COLO829 (cell line): Measurements from ENCODE around the gene WDR37.
"Not testable (repeated sequence)": the region's sequence is repeated elsewhere in the genome, so short reads cannot be mapped to it uniquely, and the experiment has no call there.

Experiments used
- DNase-seq: peaks from one replicate; pipeline ENCODE4 v3.0.0; 2012; ENCODE audit warnings: low spot score

WDR37 gene

DNA sequence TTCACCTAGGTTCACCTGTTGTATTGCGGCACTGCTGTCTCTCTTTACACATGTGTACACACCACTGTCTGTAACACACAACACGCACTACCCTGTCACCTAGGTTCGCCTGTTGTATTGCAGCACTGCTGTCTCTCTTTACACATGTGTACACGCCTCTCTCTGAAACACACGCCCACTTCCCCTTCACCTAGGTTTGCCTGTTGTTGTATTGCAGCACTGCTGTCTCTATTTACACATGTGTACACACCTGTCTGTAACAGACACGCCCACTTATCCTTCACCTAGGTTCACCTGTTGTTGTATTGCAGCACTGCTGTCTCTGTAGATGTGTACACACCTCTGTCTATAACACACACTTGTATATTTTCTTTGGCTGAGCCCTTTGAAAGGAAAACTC is 51.5 kb downstream of the WDR37 start:
- no peak for DNase-seq

DNA sequence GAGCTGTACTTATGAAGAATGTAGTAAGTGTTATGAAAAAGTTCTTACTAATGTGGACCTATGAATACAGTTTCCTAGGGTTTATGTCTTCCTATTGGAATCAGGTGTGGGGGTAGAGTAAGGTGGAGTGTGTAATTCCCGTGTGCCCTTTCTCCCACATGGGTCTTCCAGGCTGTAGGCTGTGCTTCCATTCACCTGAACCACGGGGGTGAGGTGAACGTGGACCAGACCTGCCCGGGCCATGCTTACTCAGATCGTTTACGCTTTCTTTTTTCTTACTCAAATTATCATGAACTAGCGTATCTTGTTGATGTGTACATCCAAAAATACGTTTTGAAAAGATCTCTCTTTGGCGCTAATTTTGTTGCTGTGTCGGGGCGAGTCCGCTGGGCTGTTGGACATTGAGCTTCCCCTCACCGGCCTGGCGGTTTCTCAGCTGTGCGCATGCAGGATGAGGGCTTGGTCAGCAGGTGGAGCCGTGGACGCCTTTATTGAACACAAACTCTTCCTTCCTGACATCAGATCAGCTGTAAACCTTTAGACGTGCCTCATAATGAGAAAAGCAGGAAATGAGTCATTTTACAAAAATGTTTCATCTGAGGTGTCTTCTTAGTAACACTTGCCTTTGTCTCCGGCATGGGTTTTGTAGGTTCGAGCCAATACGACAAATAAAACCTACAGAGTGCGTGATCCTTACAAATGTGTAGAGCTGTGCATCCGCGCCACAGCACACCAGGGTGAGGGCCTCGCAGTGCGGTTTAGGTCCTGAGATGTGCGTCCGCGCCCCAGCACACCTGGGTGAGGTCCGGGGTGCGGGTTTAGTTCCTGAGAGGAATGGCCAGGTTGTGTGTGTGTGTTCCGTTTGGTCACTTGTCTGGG is 53.8 kb downstream of the WDR37 start:
- DNase-seq = peak; percentile 75

DNA sequence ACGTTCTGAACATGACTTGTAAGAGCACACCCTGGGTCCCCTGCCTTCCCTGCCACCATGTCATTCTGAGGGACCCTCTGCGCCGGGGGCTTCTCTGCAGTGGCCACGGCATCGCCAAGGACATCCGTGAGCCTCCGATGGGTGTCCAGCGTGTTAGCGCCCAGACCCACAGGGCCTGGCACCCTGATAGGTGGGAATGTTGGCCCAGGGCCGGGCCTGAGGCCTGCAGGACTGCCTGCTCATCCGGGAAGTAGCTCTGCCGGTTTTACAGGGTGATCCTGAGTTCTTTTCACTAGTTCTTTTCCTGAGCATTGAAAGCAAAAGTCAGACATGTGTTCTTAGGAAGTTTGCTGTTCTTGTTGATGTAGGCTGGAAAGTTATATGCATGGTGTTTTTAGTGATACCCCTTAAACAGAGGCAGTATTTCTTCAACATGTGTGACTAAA is 54.5 kb downstream of the WDR37 start:
- no peak for DNase-seq

DNA sequence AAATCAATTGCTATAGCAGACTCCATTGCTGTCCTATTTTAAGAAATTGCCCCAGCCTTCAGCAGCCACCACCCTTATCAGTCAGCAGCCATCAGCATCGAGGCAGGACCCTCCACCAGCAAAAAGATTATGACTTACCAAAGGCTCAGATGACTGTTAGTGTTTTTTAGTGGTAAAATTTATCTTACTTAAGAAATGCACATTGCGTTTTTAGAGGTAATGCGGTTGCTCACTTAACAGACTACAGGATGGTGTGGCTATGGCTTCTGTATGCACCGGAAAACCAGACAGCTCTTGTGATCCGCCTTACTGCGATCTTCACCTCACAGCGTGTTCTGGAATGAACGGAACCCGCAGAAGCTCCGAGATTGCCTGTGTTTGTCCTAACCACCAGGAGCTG is 58.1 kb downstream of the WDR37 start:
- no peak for DNase-seq

DNA sequence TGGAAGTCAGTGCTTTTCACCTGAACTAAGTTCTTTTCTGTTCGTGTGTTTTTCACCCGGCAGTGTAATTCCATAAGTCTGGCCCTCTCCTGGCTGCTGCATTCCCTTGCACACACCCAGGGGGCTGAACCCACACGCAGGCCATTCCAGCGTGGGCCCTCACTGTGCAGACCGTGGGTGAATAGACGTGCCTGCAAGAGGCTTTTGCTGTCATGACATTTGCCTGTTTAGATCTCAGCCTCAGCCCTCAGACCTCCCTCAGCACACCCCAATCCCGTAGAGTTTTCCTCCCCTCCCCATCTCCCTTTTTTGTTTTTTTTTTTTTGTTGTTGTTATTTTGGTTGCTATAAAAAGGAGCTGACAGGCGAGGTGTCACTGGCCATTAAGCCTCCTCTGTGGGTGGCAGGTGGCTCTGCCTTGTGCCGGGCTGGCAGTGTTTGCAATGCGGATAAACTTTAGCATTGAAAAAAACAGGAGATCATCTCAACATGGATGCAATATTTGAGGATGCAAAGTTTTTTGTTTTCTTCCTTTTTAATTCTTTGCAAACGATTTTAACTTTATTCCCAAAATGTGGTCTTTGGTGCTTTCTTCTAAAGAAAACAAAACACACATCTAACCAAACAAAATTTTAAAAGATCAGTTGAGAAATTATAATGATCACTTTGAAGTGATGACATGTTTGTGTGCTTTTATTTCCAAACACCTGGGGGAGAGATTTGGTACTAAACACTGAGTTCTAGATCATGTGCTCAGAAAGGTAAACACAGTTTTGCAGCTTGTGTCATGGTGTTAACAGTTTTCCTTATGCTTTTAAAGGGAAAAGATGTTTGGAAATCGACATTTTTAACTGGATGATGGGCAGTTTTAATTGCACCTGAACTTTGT is 58.8 kb downstream of the WDR37 start:
- DNase-seq = no peak

DNA sequence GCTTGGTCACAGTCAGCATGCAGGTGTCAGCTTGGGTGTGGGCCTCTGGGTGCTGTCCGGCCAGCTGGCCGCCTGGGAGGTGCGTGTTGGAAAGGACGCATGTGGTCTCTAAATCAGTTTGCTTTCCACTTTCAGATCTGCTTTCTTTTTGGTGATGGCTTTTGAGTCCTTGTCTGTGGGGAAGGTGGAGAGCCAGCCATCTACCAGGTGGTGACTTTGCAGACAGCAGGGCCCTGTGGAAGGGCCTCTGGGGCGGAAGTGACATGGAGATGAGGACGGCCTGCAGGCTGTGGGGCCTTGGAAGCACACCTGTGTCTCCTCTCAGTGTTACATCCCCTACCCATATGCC is 59.4 kb downstream of the WDR37 start:
- DNase-seq = no peak

DNA sequence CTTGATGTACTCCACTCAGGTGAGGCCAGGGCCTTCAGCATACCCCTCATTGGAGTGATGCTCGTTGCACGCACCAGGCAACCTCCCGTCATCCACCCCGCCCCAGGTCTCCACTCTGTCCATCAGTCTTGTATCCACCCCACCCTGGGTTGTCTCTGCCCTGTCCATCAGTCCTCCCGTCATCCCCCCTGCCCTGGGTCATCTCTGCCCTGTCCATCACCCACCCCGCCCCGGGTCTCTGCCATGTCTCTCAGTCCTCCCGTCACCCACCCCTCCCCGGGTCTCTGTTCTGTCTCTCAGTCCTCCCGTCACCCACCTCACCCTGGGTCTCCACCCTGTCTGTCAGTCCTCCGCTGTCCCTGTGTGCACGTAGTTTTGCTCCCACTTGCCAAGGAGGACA is 59.9 kb downstream of the WDR37 start:
- no peak for DNase-seq

DNA sequence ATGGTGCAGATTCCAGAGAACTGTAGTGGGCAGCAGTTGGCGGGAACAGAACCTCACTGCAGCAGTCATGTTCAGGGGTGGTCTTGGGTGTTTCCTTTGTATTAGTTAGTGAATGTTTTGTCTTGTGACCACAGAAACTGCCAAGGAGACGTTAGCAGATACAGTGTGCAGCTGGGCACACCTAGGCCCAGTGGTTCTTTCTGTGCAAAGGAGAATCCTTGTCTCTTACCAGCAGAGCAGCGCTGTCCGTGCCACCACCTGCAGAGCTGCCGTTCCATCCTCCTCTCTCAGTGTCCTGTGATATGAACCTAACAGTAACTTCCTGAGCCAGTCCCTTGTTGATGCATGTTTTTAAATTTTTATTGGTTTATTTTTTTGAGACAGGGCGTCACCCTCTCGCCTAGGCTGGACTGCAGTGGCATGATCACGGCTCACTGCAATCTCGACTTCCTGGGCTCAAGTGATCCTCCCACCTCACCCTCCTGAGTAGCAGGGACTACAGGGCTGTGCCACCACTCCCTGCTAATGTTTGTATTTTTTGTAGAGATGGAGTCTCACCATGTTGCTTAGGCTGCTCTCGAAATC is 60.6 kb downstream of the WDR37 start:
- no peak for DNase-seq

DNA sequence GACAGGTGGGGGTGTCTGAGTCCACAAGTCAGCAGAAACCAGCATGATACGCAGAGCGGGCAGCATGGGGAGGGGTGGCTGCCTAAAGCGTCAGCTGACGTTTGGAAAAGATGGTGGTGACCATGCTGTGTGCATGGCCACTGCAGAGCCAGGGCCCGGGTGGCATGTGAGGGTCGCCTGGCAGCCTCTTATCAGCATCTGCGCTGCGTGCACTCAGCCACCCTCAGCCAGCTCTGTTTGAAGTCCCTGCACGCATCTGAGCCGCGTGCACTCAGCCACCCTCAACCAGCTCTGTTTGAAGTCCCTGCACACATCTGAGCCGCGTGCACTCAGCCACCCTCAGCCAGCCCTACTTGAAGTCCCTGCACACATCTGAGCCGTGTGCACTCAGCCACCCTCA is 61.5 kb downstream of the WDR37 start:
- DNase-seq = no peak

DNA sequence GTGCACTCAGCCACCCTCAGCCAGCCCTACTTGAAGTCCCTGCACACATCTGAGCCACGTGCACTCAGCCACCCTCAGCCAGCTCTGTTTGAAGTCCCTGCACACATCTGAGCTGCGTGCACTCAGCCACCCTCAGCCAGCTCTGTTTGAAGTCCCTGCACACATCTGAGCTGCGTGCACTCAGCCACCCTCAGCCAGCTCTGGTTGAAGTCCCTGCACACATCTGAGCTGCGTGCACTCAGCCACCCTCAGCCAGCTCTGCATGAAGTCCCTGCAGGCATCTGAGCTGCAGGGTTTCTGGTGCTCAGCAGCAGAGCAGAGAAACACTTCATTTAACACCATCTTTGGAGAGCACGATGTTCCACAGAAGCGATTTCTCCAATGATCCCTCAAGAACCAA is 62.1 kb downstream of the WDR37 start:
- DNase-seq = not testable (repeated sequence)

DNA sequence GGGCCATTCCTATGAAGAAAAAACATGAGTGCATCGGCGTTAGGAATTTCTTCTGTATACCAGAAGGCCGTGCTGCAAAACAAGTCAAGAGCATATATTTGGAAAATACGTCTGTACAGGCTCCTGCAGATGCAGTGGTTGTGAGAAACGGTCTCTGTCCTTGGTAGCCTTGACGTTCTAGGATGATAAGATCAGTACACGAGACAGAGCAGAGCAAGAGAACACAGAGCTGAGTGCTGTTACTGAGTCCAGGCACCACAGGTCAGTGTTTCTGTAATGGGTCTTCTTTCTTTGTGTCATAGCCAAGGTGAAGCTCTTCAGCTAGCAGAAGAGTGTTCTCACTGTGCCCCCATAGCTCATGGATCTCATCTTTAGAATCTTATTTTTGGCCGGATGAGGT is 62.8 kb downstream of the WDR37 start:
- DNase-seq = no peak

DNA sequence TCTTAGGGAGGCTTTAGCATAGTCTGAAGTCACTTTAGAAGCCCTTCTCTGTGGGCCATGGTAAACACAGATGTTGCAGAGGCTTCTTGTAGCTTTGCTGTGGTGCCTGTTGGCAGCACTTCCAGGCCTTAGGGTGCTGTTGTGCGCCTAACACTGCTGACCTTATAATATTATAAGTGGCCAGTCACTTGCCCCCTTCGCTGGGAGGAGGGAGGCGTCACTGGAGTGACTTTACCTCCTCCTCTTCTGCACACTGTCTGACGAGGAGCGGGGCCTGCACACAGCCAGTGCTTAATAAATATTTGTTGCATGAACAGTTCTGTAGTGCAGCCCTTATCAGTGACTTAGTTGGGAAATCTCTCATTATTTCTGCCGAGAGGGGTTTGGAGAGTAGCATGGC is 63.3 kb downstream of the WDR37 start:
- no peak for DNase-seq

DNA sequence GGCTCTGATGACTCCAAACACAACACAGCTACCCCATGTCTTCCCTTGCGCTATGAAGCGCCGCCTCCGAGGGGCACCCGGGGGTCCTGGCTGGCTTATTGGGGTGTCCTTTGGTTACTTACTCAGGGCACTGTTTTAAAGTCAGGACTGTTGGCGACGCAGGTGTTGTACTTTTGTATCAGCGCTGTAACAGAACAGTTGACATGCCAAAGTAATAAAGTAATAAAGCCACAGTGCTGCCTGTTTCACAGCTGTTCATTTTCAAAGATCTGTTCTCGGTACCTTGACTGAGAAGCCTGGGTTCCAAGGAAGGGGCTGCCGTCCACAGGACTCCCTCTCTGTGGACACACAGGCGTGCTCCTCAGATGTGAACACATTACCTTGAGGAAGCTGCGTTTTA is 64.1 kb downstream of the WDR37 start:
- no peak for DNase-seq

DNA sequence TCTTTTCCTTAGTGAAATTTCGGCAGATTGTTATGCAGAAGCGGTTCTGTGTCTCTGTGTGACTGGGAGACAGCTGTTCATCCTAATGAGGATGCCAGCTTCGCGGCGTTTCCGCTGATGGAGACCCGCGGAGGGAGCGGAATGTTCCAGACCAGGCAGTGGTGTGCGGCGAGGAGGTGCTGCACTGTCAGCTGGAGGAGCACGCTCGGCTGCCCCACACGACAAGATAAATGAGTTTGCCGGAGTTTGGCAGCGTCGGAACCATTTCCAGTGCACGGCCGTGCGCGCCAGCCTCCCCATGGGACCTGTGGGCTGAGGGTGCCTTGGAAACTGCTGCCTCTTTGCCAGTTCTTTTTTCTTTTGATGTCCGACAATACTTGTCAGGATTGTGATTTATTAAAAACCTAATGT is 64.6 kb downstream of the WDR37 start:
- DNase-seq = no peak

DNA sequence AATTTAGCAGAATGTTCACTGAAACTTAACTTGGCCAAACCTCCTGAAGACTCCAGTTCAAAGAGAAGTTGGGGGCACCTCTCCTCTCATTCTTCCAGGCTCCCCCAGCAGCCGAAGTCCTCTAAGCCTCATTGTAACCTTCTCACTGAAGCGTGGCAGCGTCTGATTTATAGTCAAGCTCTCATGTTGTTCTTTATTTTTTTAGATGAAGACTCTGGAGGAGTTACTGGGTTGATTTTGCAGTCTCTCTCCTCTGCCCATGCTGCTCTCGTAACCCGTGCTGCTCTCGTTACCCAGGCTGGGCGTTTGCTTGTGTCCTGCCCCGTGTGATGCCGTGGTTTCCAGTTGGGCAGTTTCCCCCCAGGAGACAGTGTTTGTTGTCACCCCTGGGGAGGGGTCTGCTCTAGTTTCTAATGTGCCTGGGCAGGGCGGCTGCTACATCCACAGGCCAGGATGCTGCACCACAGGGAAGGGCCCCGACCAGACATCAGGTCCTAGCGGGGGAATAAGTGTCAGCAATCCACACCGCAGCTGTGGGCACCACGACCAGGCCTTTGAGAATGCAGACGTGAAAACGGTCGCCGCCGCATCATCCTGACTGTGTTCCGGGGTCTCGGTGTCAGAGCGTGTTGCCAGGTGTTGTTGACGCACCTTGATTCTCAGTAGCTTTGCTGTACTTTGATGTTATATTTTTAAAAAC is 65.2 kb downstream of the WDR37 start:
- no peak for DNase-seq

DNA sequence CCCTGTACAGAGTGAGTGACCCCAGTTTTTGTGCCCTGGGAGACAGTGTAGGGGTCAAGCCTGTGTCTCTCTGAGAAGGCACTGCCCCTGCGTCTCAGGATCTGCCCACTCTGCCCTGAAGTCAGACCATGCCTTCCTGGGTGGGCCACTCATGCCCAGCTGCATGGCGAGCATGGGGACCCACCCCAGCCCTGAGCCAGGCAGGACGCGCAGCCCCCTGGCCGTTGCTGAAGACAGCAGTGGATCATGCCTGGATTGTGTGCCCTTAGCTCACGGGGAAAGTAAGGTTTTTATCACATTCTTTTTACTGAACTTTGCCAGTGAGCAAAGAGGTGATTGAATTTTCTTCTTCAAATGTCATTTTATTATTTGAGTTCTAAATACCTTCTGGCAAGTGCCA is 66.2 kb downstream of the WDR37 start:
- no peak for DNase-seq

DNA sequence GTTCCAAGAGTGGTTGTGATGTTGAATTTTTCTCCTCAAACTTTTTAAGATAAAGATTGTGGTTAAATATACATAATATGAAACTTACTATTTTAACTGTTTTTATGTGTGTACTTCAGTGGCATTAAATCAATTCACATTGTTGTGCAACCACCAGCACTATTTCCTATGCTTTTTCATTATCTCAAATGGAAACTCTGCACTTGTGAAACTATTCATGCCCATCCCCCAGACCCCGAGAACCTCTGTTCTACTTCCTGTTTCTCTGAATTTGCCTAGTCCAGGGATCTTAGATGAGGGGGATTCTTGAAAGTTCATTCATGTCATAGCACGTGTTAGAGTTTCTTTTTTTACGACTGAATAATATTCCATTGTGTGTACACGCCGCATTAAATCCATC is 67.0 kb downstream of the WDR37 start:
- no peak for DNase-seq

DNA sequence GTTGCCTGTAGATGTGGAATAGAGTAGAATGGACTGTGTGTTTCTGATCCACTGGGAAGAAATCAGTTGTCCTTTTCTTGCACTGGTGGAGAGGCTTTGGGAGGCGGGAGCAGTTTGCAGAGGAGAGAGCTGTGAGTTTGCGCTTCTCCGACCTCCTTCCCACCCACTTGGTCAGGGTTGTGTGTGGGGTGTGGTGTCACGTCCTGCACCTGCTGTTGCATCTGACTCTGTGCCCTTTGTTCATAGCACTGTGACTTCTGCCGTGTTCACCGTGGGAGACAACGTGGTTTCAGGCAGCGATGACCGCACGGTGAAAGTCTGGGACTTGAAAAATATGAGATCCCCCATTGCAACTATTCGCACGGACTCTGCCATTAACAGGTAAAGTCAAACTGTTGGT is 67.8 kb downstream of the WDR37 start:
- no peak for DNase-seq

DNA sequence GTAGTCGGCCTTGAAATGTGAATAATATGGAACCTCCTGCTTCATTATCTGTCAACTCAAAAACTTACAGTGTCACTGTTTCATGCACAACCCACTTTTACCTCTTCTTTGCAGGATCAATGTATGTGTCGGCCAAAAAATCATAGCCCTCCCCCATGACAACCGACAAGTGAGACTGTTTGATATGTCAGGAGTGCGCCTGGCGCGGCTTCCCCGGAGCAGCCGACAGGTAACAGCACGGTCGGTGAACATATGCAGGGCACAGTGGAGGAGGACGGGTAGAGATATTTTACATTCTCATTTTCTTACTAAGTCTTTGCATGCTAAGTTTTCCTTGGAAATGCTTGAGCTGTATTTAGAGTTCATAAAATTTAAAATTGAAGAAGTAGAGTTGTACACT is 68.6 kb downstream of the WDR37 start:
- no peak for DNase-seq

DNA sequence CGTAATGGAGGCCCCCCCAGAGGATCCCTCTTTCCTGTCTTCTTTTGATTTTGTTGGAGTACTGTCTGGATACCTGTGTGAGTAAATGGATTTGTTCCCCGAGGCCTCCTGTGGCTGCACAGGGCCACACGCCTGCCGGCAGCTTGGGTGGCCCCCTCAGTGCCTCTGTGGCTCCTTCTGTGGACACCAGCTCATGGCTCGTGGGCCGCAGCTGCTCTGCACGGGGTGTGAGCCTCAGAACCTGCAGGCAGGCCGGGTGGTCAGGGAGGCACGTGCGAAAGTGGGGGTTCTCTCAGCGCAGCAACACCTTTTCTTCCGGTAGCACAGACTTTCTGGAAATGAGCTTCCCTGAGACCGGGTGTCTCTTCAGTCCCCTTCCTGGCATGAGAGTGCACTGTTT is 70.3 kb downstream of the WDR37 start:
- no peak for DNase-seq

DNA sequence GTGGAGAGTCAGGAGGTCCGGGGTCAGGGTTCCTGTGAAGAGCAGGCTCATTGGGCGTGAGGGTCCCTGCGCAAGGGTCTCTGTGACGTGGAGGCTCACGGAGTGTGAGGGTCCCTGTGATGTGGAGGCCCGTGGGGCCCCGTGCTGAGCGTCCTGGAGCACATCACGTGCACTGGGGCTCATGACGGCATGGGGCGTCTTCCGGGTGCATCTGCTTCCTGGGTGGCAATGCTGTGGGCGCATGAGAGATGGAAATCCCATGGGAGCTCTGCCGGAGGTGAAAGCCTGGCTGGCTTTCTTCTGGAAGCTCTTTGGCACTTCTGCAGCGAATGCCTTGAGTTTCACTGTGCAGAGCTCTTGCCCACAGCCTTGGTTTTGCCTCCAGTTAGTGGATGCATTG is 71.4 kb downstream of the WDR37 start:
- DNase-seq = no peak

DNA sequence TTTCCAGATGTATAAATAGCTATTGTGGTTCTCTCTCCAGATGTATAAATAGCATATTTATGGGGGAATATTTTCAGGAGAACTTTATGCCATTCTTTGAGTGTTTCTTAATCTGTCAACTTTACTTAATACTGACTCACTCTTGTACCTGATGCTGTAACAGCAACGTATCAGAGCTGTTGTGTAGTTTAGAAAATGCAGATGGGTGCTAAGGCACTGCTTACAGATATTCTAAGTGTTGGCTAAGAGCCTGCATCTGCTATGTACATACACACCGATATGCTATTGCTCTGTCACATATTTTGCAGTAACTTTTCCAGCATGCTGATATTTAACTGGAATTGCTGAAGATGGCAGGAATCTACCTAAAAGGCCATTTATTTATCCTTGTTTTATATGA is 71.9 kb downstream of the WDR37 start:
- no peak for DNase-seq
